ENCODE measurements around the gene DDX10. TPM values are rescaled to one million over a fixed set of nuclear protein-coding genes. Genes with fewer than 3 reads are reported as not detected.

DDX10 gene
- polyA plus RNA-seq, 1 of the 3 experiments (the other 2 are of a cell fraction) = 35.8 TPM

GRCh38 chr11:108817976-108818375 is 153.1 kb downstream of the DDX10 start (continued):
- no peak for TF ChIP-seq MXI1 (IDR thresholded peaks at IDR 0.05; ENCODE audit: low read depth, low read length)
- TF ChIP-seq, protein P1, sequence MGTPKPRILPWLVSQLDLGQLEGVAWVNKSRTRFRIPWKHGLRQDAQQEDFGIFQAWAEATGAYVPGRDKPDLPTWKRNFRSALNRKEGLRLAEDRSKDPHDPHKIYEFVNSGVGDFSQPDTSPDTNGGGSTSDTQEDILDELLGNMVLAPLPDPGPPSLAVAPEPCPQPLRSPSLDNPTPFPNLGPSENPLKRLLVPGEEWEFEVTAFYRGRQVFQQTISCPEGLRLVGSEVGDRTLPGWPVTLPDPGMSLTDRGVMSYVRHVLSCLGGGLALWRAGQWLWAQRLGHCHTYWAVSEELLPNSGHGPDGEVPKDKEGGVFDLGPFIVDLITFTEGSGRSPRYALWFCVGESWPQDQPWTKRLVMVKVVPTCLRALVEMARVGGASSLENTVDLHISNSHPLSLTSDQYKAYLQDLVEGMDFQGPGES (IDR thresholded peaks at IDR 0.05; ENCODE audit: low read depth, low read length) = no peak
- TF ChIP-seq FOXJ3 (CRISPR knock-in tag; IDR thresholded peaks at IDR 0.05) = no peak
- TF ChIP-seq YY1 (IDR thresholded peaks at IDR 0.05; ENCODE audit: low read depth) = no peak

- ChIA-PET POLR2A (no interaction called here), CTCF (no interaction called here)
- TF ChIP-seq MAX (IDR thresholded peaks at IDR 0.05; ENCODE audit: low read depth) (no peak), RAD21 (IDR thresholded peaks at IDR 0.05; ENCODE audit: low read length) (no peak), GATA2 (CRISPR knock-in tag; IDR thresholded peaks at IDR 0.05) (no peak), GABPA (IDR thresholded peaks at IDR 0.05; ENCODE audit: low read depth) (no peak), TCF12 (IDR thresholded peaks at IDR 0.05) (no peak), USF2 (IDR thresholded peaks at IDR 0.05; ENCODE audit: borderline replicate concordance, low read depth, low read length) (no peak), RFX5 (IDR thresholded peaks at IDR 0.05; ENCODE audit: low read length) (no peak), SMC3 (IDR thresholded peaks at IDR 0.05; ENCODE audit: low read depth, low read length) (no peak), FOXM1 (IDR thresholded peaks at IDR 0.05; ENCODE audit: low read depth) (no peak), CHD2 (IDR thresholded peaks at IDR 0.05; ENCODE audit: low read length, partially characterized antibody) (no peak), YY1 (IDR thresholded peaks at IDR 0.05; ENCODE audit: low read depth) (no peak), RXRA (IDR thresholded peaks at IDR 0.05; ENCODE audit: borderline replicate concordance, low read depth) (no peak), TEAD4 (IDR thresholded peaks at IDR 0.05; ENCODE audit: borderline replicate concordance, insufficient read depth) (no peak), FOSL2 (IDR thresholded peaks at IDR 0.05; ENCODE audit: borderline replicate concordance, low read depth) (no peak), POLR2AphosphoS5 (IDR thresholded peaks at IDR 0.05; ENCODE audit: low read depth, low read length) (no peak)
- TF ChIP-seq, protein P2, sequence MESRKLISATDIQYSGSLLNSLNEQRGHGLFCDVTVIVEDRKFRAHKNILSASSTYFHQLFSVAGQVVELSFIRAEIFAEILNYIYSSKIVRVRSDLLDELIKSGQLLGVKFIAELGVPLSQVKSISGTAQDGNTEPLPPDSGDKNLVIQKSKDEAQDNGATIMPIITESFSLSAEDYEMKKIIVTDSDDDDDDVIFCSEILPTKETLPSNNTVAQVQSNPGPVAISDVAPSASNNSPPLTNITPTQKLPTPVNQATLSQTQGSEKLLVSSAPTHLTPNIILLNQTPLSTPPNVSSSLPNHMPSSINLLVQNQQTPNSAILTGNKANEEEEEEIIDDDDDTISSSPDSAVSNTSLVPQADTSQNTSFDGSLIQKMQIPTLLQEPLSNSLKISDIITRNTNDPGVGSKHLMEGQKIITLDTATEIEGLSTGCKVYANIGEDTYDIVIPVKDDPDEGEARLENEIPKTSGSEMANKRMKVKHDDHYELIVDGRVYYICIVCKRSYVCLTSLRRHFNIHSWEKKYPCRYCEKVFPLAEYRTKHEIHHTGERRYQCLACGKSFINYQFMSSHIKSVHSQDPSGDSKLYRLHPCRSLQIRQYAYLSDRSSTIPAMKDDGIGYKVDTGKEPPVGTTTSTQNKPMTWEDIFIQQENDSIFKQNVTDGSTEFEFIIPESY (IDR thresholded peaks at IDR 0.05; ENCODE audit: borderline replicate concordance, low read depth) = no peak
- TF ChIP-seq, protein P3, sequence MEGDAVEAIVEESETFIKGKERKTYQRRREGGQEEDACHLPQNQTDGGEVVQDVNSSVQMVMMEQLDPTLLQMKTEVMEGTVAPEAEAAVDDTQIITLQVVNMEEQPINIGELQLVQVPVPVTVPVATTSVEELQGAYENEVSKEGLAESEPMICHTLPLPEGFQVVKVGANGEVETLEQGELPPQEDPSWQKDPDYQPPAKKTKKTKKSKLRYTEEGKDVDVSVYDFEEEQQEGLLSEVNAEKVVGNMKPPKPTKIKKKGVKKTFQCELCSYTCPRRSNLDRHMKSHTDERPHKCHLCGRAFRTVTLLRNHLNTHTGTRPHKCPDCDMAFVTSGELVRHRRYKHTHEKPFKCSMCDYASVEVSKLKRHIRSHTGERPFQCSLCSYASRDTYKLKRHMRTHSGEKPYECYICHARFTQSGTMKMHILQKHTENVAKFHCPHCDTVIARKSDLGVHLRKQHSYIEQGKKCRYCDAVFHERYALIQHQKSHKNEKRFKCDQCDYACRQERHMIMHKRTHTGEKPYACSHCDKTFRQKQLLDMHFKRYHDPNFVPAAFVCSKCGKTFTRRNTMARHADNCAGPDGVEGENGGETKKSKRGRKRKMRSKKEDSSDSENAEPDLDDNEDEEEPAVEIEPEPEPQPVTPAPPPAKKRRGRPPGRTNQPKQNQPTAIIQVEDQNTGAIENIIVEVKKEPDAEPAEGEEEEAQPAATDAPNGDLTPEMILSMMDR (IDR thresholded peaks at IDR 0.05) = no peak
- TF ChIP-seq, protein P4, sequence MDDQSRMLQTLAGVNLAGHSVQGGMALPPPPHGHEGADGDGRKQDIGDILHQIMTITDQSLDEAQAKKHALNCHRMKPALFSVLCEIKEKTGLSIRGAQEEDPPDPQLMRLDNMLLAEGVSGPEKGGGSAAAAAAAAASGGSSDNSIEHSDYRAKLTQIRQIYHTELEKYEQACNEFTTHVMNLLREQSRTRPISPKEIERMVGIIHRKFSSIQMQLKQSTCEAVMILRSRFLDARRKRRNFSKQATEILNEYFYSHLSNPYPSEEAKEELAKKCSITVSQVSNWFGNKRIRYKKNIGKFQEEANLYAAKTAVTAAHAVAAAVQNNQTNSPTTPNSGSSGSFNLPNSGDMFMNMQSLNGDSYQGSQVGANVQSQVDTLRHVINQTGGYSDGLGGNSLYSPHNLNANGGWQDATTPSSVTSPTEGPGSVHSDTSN (IDR thresholded peaks at IDR 0.05) = no peak
- Histone ChIP-seq H3K27ac (ENCODE audit: low read depth in 2 of 2, low read length in 1 of 2) (no peak overlapping the region), H3K4me3 (ENCODE audit: low read depth in 2 of 2, low read length in 1 of 2) (no peak overlapping the region), H3K4me2 (no peak overlapping the region), H3K27me3 (ENCODE audit: insufficient read depth) (no peaks in the 10 kb centered on the region), H4K20me1 (ENCODE audit: insufficient read depth) (no peaks in the 10 kb centered on the region), H3K79me2 (ENCODE audit: insufficient read depth) (no peaks in the 10 kb centered on the region; the same call in 1 of the 2 replicates), H3K36me3 (replicated peaks in 1 of 2; ENCODE audit: control insufficient read depth in 1 of 2, insufficient read depth in 2 of 2, low read length in 1 of 2) (no peaks in the 10 kb centered on the region), H2AFZ (ENCODE audit: low read depth) (no peak overlapping the region), H3F3A (replicated peaks; ENCODE audit: insufficient read depth) (no peaks in the 10 kb centered on the region), H3K9ac (no peak overlapping the region), H3K9me3 (no peaks in the 10 kb centered on the region), H3K9me2 (no peaks in the 10 kb centered on the region), H3K4me1 (ENCODE audit: control insufficient read depth in 1 of 2, insufficient read depth in 2 of 2, low read depth in 1 of 2, low read length in 1 of 2) (no peaks in the 10 kb centered on the region; a peak in 1 of 4 replicates)
- 94% methylated on average over 1 of the region's 1 CpG for whole genome bisulfite sequencing (ENCODE audit: low lambda C conversion rate)
- no peak for DNase-seq
Measured at GRCh38 chr11:108818971-108819370, 154.1 kb downstream of the DDX10 start.

Data from SK-N-SH (cell line).